PC-3 (cell line): Measurements from ENCODE around the gene PLEKHN1. TPM values are rescaled to one million over a fixed set of nuclear protein-coding genes. Genes with fewer than 3 reads are reported as not detected.
A peak's percentile ranks its signal among the peaks of the same experiment; 100 is the strongest.
"Not testable (repeated sequence)": the region's sequence is repeated elsewhere in the genome, so short reads cannot be mapped to it uniquely, and the experiment has no call there.

ENCODE experiments used
- ATAC-seq: fragments of 200-7000 bp; cut with Tn5 transposase; 2 replicates; pipeline ENCODE4 v1.9.1; 2020; ENCODE audit warnings: mild to moderate bottlenecking, moderate library complexity
- BruUV-seq: library from RNA; stranded (reverse); fragments of 400-500 nt; replicated peaks from 2 replicates; lab custom pipeline; 2021; lab: Mats Ljungman, UMichigan
- CTCF ChIA-PET: fragments of 300-600 bp; sonication (Branson Sonifier 250); formaldehyde crosslinking; loops from one replicate; lab custom pipeline; 2022; ENCODE audit warnings: antibody characterized with exemption; lab: Charles Lee
- POLR2A ChIA-PET: fragments of 300-600 bp; sonication (Branson Sonifier 250); formaldehyde crosslinking; loops from one replicate; lab custom pipeline; 2022; ENCODE audit warnings: antibody characterized with exemption; ENCODE audit not compliant: unreplicated experiment; lab: Charles Lee
- DNase-seq: peaks from one replicate; pipeline ENCODE4 v3.0.0-alpha.2; 2015
- H2AFZ ChIP-seq: fragments of 300-600 bp; sonication (generic); 2 replicates; pipeline ENCODE4 v1.6.0; 2016; ENCODE audit warnings: antibody characterized with exemption, low read length
- H3F3A ChIP-seq: fragments of 300-600 bp; sonication (generic); one replicate; pipeline ENCODE4 v1.6.0; 2017; ENCODE audit warnings: antibody characterized with exemption, low read length, control low read depth, mild to moderate bottlenecking; ENCODE audit not compliant: unreplicated experiment
- H3K27ac ChIP-seq: fragments of 300-600 bp; sonication (generic); 2 replicates; pipeline ENCODE4 v1.5.1; 2016; ENCODE audit warnings: mild to moderate bottlenecking, low read length
- H3K27me3 ChIP-seq: fragments of 300-600 bp; sonication (generic); 2 replicates; pipeline ENCODE4 v1.6.1; 2016; ENCODE audit warnings: low read length, mixed read lengths
- H3K36me3 ChIP-seq: fragments of 300-600 bp; sonication (generic); 2 replicates; pipeline ENCODE4 v1.6.1; 2016; ENCODE audit warnings: low read depth, mixed run types, low read length, mixed read lengths
- H3K4me1 ChIP-seq: fragments of 300-600 bp; sonication (generic); 2 replicates; pipeline ENCODE4 v1.5.1; 2016; ENCODE audit warnings: low read length; ENCODE audit not compliant: insufficient read depth
- H3K4me2 ChIP-seq: fragments of 300-600 bp; sonication (generic); 2 replicates; pipeline ENCODE4 v1.6.0; 2016; ENCODE audit warnings: low read length
- H3K4me3 ChIP-seq: fragments of 300-600 bp; sonication (generic); 2 replicates; pipeline ENCODE4 v1.5.1; 2016; ENCODE audit warnings: mild to moderate bottlenecking, low read length, mixed read lengths
- H3K79me2 ChIP-seq: fragments of 300-600 bp; sonication (generic); 2 replicates; pipeline ENCODE4 v1.6.1; 2017; ENCODE audit warnings: low read length, mixed read lengths
- H3K9ac ChIP-seq: fragments of 300-600 bp; sonication (generic); 2 replicates; pipeline ENCODE4 v1.6.0; 2016; ENCODE audit warnings: mild to moderate bottlenecking, low read length
- H3K9me2 ChIP-seq: fragments of 300-600 bp; sonication (generic); replicated peaks from 2 replicates; pipeline ENCODE4 v1.6.1; 2016; ENCODE audit warnings: mixed run types, low read length, mixed read lengths
- H3K9me3 ChIP-seq: fragments of 300-600 bp; sonication (generic); 2 replicates; pipeline ENCODE4 v1.6.1; 2016; ENCODE audit warnings: low read length, mixed read lengths
- H4K20me1 ChIP-seq: fragments of 300-600 bp; sonication (generic); 2 replicates; pipeline ENCODE4 v1.6.1; 2016; ENCODE audit warnings: low read length, mixed read lengths
- EZH2 ChIP-seq: fragments of 300-600 bp; sonication (generic); IDR thresholded peaks from one replicate; pipeline ENCODE4 v1.6.1; 2017; ENCODE audit warnings: antibody characterized with exemption, mild to moderate bottlenecking, low read length; ENCODE audit not compliant: unreplicated experiment
- EZH2phosphoT487 ChIP-seq: fragments of 300-600 bp; sonication (generic); IDR thresholded peaks from 2 replicates; pipeline ENCODE4 v1.6.1; 2018; ENCODE audit warnings: mild to moderate bottlenecking, antibody characterized with exemption, low read length, borderline replicate concordance
- intact Hi-C: fragments of 100-400 bp; cut with micrococcal nuclease; formaldehyde crosslinking; loops from 2 replicates; pipeline ENCODE4 v1.9.0; 2023
- total RNA-seq: library from RNA; depleted of rRNA; stranded (reverse); fragments of >200 nt; gene quantifications from 2 replicates; pipeline ENCODE4 v1.2.3, GENCODE V29; 2014
- TF ChIP-seq, protein P1 (sequence below): fragments of 300-600 bp; sonication (generic); conservative IDR thresholded peaks from 2 replicates; pipeline ENCODE4 v1.5.1; 2017; ENCODE audit warnings: antibody characterized with exemption, low read depth, mild to moderate bottlenecking, low read length

The PLEKHN1 gene
- total RNA-seq, 1 experiment from 2014 or later: 14.0 TPM

DNA sequence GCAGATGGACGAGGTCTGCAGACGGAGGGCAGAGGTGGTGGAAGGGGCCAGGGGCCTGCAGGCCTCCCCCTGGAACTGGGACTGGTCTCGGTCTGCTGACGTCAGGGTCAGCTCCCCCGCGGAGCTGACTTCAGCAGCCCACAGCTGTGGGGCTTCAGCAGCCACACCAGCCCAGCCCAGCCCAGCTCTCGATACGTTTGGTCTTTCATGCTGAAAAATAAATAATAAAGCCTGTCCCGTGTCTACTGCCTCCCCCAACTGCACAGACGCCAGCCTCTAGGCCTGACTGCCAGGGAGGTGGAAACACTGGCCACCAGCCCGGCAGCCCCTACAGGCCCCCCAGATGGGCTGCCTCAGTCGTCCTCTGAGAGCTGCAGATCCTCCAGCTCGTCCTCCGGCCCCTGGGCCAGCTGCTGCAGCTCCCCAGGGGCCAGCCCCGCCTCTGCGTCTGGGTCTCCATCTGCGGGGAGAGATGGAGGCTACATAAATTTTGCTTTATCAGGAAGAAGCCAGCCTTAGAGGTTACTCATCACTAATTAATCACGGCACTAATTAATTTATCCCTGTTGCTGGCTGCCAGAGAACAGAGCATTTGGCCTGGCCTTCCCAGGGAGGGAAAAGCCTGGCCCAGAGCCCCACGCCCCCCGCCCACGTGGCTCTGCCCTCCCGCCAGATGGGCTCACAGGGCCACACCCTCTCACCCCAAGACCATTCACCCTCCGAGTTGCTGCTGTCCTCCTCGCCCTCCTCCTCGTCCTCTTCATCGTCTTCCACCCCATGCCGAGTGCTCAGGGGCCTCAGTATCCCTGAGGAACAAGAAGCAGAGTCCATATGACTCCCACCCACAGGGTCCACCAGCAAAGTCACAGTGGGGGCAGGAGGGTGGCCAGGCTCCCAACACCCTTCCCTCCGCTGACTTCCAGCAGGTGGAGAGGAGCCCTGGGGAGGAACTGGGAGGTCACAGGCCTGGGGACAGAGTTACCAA lies 21.6 kb upstream of the PLEKHN1 start:
- BruUV-seq: TSS peak; percentile 42
- intact Hi-C loops: no loop called here
- POLR2A ChIA-PET: no interaction called here

DNA sequence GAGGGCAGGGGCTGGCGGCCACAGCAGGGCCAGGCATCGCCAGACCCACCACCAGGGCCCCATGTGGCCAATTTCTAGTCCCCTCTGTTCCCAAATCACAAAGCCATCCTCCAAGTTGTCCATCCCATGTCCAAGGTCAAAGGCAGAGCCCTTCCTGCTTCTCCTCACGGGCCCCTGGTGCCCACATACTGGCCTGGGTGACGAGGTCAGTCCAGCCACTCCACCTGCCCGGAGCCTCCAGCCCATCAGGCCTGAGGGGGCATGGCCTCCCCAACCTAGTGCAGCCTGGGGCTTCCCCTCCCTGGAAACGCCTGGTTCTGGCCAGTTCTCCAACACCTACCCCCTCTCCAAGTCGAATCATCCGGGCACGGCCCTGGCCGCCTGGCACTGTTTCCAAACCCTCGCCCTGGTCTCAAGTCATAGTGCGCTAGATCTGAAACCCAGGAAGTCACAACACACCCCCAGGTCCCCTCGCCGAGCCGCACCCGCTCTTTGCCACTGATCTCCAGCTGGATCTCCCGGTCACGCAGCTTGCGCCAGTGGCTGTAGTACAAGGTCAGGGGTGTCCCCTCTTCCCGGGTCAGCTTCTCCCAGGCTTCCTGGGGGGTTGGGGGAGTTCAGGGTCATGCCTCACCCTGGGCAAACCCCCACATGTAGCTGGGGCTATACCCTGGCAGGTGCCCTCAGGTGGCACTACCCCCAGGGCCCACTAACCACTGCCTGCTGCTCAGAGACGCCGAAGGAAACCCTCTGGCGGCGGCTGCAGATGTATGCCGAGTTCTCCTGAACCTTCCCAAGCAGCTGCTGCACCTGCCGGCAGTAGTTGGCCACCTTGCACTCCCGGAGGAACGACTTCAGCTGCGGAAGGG lies 20.4 kb upstream of the PLEKHN1 start:
- ATAC-seq (no peak), DNase-seq (no peak)
- H3K4me1 ChIP-seq: peaks cover 16% of the 10 kb centered on the region
- H3F3A ChIP-seq: no peaks in the 10 kb centered on the region
- H3K9me3 ChIP-seq: no peaks in the 10 kb centered on the region
- no peaks in the 10 kb centered on the region for H3K79me2 ChIP-seq
- no peaks in the 10 kb centered on the region for H4K20me1 ChIP-seq
- BruUV-seq: no TSS peak
- H2AFZ ChIP-seq: no peak overlapping the region
- no peak overlapping the region for H3K9ac ChIP-seq
- TF ChIP-seq EZH2phosphoT487: no peak
- TF ChIP-seq, protein P1, sequence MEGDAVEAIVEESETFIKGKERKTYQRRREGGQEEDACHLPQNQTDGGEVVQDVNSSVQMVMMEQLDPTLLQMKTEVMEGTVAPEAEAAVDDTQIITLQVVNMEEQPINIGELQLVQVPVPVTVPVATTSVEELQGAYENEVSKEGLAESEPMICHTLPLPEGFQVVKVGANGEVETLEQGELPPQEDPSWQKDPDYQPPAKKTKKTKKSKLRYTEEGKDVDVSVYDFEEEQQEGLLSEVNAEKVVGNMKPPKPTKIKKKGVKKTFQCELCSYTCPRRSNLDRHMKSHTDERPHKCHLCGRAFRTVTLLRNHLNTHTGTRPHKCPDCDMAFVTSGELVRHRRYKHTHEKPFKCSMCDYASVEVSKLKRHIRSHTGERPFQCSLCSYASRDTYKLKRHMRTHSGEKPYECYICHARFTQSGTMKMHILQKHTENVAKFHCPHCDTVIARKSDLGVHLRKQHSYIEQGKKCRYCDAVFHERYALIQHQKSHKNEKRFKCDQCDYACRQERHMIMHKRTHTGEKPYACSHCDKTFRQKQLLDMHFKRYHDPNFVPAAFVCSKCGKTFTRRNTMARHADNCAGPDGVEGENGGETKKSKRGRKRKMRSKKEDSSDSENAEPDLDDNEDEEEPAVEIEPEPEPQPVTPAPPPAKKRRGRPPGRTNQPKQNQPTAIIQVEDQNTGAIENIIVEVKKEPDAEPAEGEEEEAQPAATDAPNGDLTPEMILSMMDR: no peak
- TF ChIP-seq EZH2: no peak
- intact Hi-C loops: no loop called here
- peaks cover 21% of the 10 kb centered on the region for H3K27me3 ChIP-seq
- H3K9me2 ChIP-seq: no peaks in the 10 kb centered on the region
- ChIA-PET CTCF (no interaction called here), POLR2A (no interaction called here)
- no peak overlapping the region for H3K27ac ChIP-seq
- peaks cover 30% of the 10 kb centered on the region for H3K36me3 ChIP-seq
- no peak overlapping the region for H3K4me2 ChIP-seq
- no peak overlapping the region for H3K4me3 ChIP-seq

More for the DNA sequence above, 21.6 kb upstream of the PLEKHN1 start:
- Histone ChIP-seq H3K9me3 (no peaks in the 10 kb centered on the region), H3K79me2 (no peaks in the 10 kb centered on the region), H3K36me3 (peaks cover 17% of the 10 kb centered on the region), H3K27me3 (peaks cover 22% of the 10 kb centered on the region), H3K4me3 (no peak overlapping the region), H4K20me1 (no peaks in the 10 kb centered on the region), H3F3A (no peaks in the 10 kb centered on the region), H3K27ac (no peak overlapping the region), H3K9ac (no peak overlapping the region), H3K4me1 (peaks cover 22% of the 10 kb centered on the region), H2AFZ (no peak overlapping the region), H3K9me2 (no peaks in the 10 kb centered on the region), H3K4me2 (no peak overlapping the region)
- TF ChIP-seq, protein P1: no peak
- TF ChIP-seq EZH2 (no peak), EZH2phosphoT487 (no peak)
- DNase-seq (no peak), ATAC-seq (no peak)
- CTCF ChIA-PET: no interaction called here

- BruUV-seq, POLR2A ChIA-PET, H3K4me3 ChIP-seq, DNase-seq, CTCF ChIA-PET, H3K9ac ChIP-seq, H3K79me2 ChIP-seq, intact Hi-C loops, H3F3A ChIP-seq, H3K4me2 ChIP-seq, H4K20me1 ChIP-seq, H2AFZ ChIP-seq, H3K9me3 ChIP-seq, H3K27ac ChIP-seq, ATAC-seq, H3K9me2 ChIP-seq: not testable (repeated sequence)
- Histone ChIP-seq H3K36me3 (peaks cover 37% of the 10 kb centered on the region), H3K27me3 (peaks cover 12% of the 10 kb centered on the region), H3K4me1 (peaks cover 10% of the 10 kb centered on the region)
These were observed 19.5 kb upstream of the PLEKHN1 start for GRCh38 chr1:946811-947210.
